ENCODE results near the gene TBC1D22A. TPM values are rescaled to one million over a fixed set of nuclear protein-coding genes. Genes with fewer than 3 reads are reported as not detected.

TBC1D22A gene
- total and polyA plus RNA-seq, 8 donors, result 13.3 to 53.1 (median 21.5) TPM

DNA sequence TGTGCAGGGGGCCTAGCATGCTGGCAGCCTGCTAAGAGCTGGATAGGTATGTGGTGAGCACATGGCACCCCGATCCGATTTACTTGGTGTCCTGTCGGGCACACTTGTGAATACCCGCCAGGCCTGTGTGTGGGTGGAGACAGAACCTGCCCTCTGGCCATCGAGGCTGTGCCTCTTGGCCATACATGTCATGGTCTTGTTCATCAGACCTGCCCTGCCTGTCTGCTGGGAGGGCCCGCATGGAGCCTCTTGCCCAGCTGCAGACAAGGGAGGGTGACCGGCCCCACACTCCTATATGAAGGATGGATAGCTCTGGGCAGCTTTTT, 310.2 kb downstream of the TBC1D22A start:
- Histone ChIP-seq H3K4me3 (no peak overlapping the region), H3K36me3 (peaks cover 0 to 27% (median 13%) of the 10 kb centered on the region in 4 donors), H3K27me3 (no peaks in the 10 kb centered on the region), H3K4me1 (no peaks in the 10 kb centered on the region), H3K27ac (no peak overlapping the region), H3K9me3 (peaks cover 0 to 19% (median 11%) of the 10 kb centered on the region in 4 donors)
- WGBS, 5 donors, result 93 to 100% (median 96%) methylated on average over 4 to 7 of the region's 7 CpGs
- TF ChIP-seq, protein P1, sequence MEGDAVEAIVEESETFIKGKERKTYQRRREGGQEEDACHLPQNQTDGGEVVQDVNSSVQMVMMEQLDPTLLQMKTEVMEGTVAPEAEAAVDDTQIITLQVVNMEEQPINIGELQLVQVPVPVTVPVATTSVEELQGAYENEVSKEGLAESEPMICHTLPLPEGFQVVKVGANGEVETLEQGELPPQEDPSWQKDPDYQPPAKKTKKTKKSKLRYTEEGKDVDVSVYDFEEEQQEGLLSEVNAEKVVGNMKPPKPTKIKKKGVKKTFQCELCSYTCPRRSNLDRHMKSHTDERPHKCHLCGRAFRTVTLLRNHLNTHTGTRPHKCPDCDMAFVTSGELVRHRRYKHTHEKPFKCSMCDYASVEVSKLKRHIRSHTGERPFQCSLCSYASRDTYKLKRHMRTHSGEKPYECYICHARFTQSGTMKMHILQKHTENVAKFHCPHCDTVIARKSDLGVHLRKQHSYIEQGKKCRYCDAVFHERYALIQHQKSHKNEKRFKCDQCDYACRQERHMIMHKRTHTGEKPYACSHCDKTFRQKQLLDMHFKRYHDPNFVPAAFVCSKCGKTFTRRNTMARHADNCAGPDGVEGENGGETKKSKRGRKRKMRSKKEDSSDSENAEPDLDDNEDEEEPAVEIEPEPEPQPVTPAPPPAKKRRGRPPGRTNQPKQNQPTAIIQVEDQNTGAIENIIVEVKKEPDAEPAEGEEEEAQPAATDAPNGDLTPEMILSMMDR (IDR thresholded peaks at IDR 0.05), result no peak
- TF ChIP-seq POLR2AphosphoS5 (IDR thresholded peaks at IDR 0.05) (no peak), POLR2A (IDR thresholded peaks at IDR 0.05) (no peak), EP300 (IDR thresholded peaks at IDR 0.05) (no peak)
- DNase-seq, result no peak
- intact Hi-C loops (cut with DNase I; ENCODE audit: low total_unique reads), result no loop called here

DNA sequence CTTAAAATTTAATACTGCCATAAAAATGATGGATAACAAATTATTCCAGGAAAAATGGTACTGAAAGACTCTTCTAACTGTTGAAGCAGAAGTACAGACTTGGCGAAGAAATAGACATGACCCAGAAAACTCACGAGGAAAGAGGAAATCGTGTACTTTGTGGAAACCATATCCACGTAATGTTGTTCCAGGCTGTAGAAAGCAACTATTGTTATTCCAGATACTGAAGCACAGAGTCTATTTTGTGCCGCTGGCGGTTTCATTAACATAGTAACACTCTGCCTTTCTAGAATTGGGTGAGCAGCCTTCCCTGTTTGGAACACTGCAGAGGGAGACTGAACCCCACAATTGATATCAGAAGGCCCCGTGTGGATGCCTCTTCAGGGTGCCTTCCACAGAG, 310.6 kb downstream of the TBC1D22A start:
- intact Hi-C loops (cut with DNase I; ENCODE audit: low total_unique reads), result no loop called here
- TF ChIP-seq, protein P1 (IDR thresholded peaks at IDR 0.05), result no peak
- TF ChIP-seq POLR2AphosphoS5 (IDR thresholded peaks at IDR 0.05), result no peak
- TF ChIP-seq EP300 (IDR thresholded peaks at IDR 0.05), result no peak
- no peak for TF ChIP-seq POLR2A (IDR thresholded peaks at IDR 0.05)
- H3K9me3 ChIP-seq, result peaks cover 0 to 19% (median 11%) of the 10 kb centered on the region in 4 donors
- no peaks in the 10 kb centered on the region for H3K27me3 ChIP-seq
- H3K4me3 ChIP-seq, result no peak overlapping the region
- no peak overlapping the region for H3K27ac ChIP-seq
- H3K4me1 ChIP-seq, result no peaks in the 10 kb centered on the region
- peaks cover 0 to 23% (median 9%) of the 10 kb centered on the region in 4 donors for H3K36me3 ChIP-seq
- no peak for DNase-seq
- WGBS, 5 donors, result 88 to 96% (median 93%) methylated on average over 7 of the region's 7 CpGs

DNA sequence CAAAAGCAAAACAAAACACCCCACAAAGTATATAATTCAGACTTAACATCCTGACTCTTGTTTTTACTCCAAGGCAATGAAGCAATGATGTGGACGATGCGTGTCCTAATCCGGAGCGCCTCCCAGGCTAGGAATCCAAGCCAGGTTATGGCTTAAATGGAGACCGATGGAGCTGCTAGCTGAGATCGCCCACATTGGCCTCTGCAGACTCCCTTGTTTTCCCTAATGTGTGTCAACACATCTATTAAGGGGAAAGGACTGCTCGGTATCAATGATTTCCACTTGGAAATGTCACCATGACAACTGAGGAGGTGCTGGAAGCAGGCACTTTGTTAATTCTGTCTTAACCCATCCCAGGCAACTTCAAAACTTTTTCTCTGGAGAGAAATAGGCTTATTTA, 311.7 kb downstream of the TBC1D22A start:
- Histone ChIP-seq H3K4me1 (no peaks in the 10 kb centered on the region), H3K9me3 (peaks cover 0 to 19% (median 11%) of the 10 kb centered on the region in 4 donors), H3K36me3 (peaks cover 0 to 19% (median 8%) of the 10 kb centered on the region in 4 donors), H3K27ac (no peak overlapping the region), H3K27me3 (no peaks in the 10 kb centered on the region), H3K4me3 (no peak overlapping the region)
- no peak for DNase-seq
- intact Hi-C loops (cut with DNase I; ENCODE audit: low total_unique reads), result no loop called here
- 92 to 98% (median 95%) methylated on average over 7 of the region's 7 CpGs for WGBS, 5 donors
- no peak for TF ChIP-seq POLR2A (IDR thresholded peaks at IDR 0.05)
- TF ChIP-seq, protein P1 (IDR thresholded peaks at IDR 0.05), result no peak
- TF ChIP-seq EP300 (IDR thresholded peaks at IDR 0.05), result no peak
- no peak for TF ChIP-seq POLR2AphosphoS5 (IDR thresholded peaks at IDR 0.05)

DNA sequence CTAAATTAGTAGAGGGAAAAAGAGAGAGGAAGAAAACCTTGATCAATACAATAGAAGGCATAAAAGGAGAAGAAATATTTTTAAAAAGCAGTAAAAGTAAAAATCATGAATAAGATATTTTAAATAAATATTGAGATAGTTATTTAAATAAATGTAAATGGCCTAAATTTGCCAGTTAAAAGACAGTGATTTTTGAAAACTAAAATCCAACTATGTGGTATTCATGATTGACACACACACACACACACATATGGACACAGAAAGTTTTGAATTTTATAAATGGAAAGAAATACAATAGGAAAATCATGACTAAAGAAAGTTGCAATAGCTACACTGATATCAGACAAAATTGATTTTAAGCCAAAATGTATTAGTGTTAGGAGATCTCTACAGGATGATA, 313.1 kb downstream of the TBC1D22A start:
- Histone ChIP-seq H3K36me3 (peaks cover 0 to 19% (median 8%) of the 10 kb centered on the region in 4 donors), H3K27me3 (no peaks in the 10 kb centered on the region), H3K4me1 (no peaks in the 10 kb centered on the region), H3K4me3 (no peak overlapping the region), H3K9me3 (peaks cover 0 to 19% (median 11%) of the 10 kb centered on the region in 4 donors), H3K27ac (no peak overlapping the region)
- intact Hi-C loops (cut with DNase I; ENCODE audit: low total_unique reads), result no loop called here
- no peak for DNase-seq
- TF ChIP-seq POLR2AphosphoS5 (IDR thresholded peaks at IDR 0.05) (no peak), POLR2A (IDR thresholded peaks at IDR 0.05) (no peak), EP300 (IDR thresholded peaks at IDR 0.05) (no peak)
- TF ChIP-seq, protein P1 (IDR thresholded peaks at IDR 0.05), result no peak
